Tibial nerve (tissue), 4 donors: ENCODE results near the gene SKIC3. TPM values are rescaled to one million over a fixed set of nuclear protein-coding genes. Genes with fewer than 3 reads are reported as not detected.
A peak's percentile ranks its signal among the peaks of the same experiment; 100 is the strongest.

Experiments used
- DNase-seq, 2 donors: peaks; one replicate each; pipeline ENCODE4 v3.0.0-alpha.2; 2019; ENCODE audit warnings: low spot score in 2 of 2
- H3K27ac ChIP-seq, 4 donors: fragments of 200-600 bp; sonication (generic) in 3 of 4; one replicate each; pipeline ENCODE4 v1.5.1; 2017 to 2019; ENCODE audit warnings: mild to moderate bottlenecking in 1 of 4
- H3K27me3 ChIP-seq, 2 donors: fragments of 200-600 bp; sonication (generic) in 1 of 2; one replicate each; pipeline versions ENCODE4 v1.5.1 to v1.6.0; 2017 to 2019
- H3K36me3 ChIP-seq, 3 donors: fragments of 200-600 bp; sonication (generic); one replicate each; pipeline ENCODE4 v1.5.1; 2018 to 2019
- H3K4me1 ChIP-seq, 4 donors: fragments of 200-600 bp; sonication (generic) in 3 of 4; one replicate each; pipeline ENCODE4 v1.5.1; 2017 to 2019
- H3K4me3 ChIP-seq, 4 donors: fragments of 200-600 bp; sonication (generic) in 3 of 4; one replicate each; pipeline ENCODE4 v1.5.1; 2017 to 2019; ENCODE audit warnings: mild to moderate bottlenecking in 1 of 4, moderate library complexity in 1 of 4
- H3K9me3 ChIP-seq, 4 donors: fragments of 200-600 bp; sonication (generic) in 3 of 4; one replicate each; pipeline ENCODE4 v1.5.1; 2017 to 2019
- EP300 ChIP-seq, 2 donors: sonication (generic); formaldehyde crosslinking; IDR thresholded peaks; one replicate each; pipeline ENCODE4 v1.6.1; 2017; ENCODE audit warnings: antibody characterized with exemption in 2 of 2, mild to moderate bottlenecking in 1 of 2
- POLR2A ChIP-seq, 2 donors: fragments of 450-650 bp; IDR thresholded peaks; one replicate each; pipeline ENCODE4 v1.6.1; 2017; ENCODE audit warnings: antibody characterized with exemption in 2 of 2, mild to moderate bottlenecking in 2 of 2, moderate library complexity in 2 of 2
- WGBS, 2 donors: methylation state at CpG; one replicate each; pipeline ENCODE4 v1.1.5; 2018; 5-methylcytosine and 5-hydroxymethylcytosine counted together
- total RNA-seq, 4 donors: library from RNA; depleted of rRNA; stranded (reverse); fragments of >200 nt; gene quantifications; one replicate each; pipeline ENCODE4 v1.1.0, GENCODE V29; 2016
- TF ChIP-seq, protein P1 (sequence below), 5 experiments: fragments of 200-600 bp in 3 of 5; fragments of 450-650 bp in 2 of 5; sonication (generic) in 3 of 5; IDR thresholded peaks; one replicate each; pipeline ENCODE4 v1.5.1; 2016 to 2019; ENCODE audit warnings: antibody characterized with exemption in 5 of 5, mild to moderate bottlenecking in 3 of 5, moderate library complexity in 2 of 5

SKIC3 gene
- total RNA-seq, 4 donors from 2014 or later: 52.8 to 83.3 (median 75.0) TPM

DNA sequence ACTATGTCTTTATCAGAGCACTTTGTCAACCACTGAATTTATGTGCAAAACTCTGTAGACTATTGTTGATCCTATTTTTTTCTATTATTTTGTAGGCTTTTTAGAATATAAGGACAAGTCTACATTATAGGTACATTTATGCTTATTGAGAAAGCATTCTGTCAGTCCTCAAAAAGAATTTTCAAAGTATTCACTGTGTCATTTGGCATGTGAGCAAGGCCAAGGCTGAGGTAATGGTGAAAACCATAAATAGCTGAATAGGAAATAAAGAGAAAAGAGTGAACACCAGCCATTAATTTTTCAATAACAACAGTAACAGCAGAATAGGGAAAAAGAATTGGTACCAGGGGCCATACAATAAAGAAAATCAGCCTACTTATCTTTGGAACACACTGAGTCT is 21.0 kb downstream of the SKIC3 start:
- Histone ChIP-seq H3K27ac (peak overlapping the region in 2 of 4 donors; percentile 27 to 63), H3K36me3 (peaks cover 0 to 43% (median 0%) of the 10 kb centered on the region in 3 donors)
- DNase-seq: no peak

DNA sequence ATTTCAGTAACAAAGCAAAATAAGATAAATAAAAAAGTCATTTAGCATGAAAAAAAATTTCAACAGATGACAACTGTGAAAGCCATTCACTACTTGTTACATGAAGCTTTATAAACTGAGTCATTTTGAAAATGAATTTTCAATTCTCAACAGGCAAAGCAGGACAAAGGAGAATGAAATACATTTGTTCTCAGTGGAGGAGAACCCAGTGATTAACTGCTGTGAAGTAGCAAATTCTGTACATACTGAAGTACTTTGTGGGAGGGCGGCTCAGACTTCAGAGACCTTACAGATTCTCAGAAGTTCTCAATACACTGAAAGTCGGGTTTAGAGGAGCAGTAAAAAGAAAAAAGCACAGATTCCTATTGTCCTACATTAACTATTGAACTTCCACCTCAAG is 21.7 kb downstream of the SKIC3 start:
- no peaks in the 10 kb centered on the region for H3K9me3 ChIP-seq
- H3K4me1 ChIP-seq: peaks cover 0 to 22% (median 3%) of the 10 kb centered on the region in 4 donors
- H3K4me3 ChIP-seq: no peak overlapping the region
- TF ChIP-seq POLR2A (IDR thresholded peaks at IDR 0.05) (no peak), EP300 (IDR thresholded peaks at IDR 0.05) (no peak)
- TF ChIP-seq, protein P1, sequence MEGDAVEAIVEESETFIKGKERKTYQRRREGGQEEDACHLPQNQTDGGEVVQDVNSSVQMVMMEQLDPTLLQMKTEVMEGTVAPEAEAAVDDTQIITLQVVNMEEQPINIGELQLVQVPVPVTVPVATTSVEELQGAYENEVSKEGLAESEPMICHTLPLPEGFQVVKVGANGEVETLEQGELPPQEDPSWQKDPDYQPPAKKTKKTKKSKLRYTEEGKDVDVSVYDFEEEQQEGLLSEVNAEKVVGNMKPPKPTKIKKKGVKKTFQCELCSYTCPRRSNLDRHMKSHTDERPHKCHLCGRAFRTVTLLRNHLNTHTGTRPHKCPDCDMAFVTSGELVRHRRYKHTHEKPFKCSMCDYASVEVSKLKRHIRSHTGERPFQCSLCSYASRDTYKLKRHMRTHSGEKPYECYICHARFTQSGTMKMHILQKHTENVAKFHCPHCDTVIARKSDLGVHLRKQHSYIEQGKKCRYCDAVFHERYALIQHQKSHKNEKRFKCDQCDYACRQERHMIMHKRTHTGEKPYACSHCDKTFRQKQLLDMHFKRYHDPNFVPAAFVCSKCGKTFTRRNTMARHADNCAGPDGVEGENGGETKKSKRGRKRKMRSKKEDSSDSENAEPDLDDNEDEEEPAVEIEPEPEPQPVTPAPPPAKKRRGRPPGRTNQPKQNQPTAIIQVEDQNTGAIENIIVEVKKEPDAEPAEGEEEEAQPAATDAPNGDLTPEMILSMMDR (IDR thresholded peaks at IDR 0.05): no peak
- H3K36me3 ChIP-seq: peaks cover 0 to 47% (median 4%) of the 10 kb centered on the region in 3 donors
- no peak for DNase-seq
- WGBS, 2 donors: 19 to 42% methylated on average over 2 of the region's 2 CpGs
- peak overlapping the region in 2 of 4 donors; percentile 27 to 63 for H3K27ac ChIP-seq
- H3K27me3 ChIP-seq: no peaks in the 10 kb centered on the region

More for the DNA sequence above, 21.0 kb downstream of the SKIC3 start:
- Histone ChIP-seq H3K4me1 (peaks cover 0 to 22% (median 3%) of the 10 kb centered on the region in 4 donors), H3K27me3 (no peaks in the 10 kb centered on the region), H3K9me3 (no peaks in the 10 kb centered on the region), H3K4me3 (no peak overlapping the region)
- TF ChIP-seq POLR2A (IDR thresholded peaks at IDR 0.05): no peak
- TF ChIP-seq, protein P1 (IDR thresholded peaks at IDR 0.05): no peak
- no peak for TF ChIP-seq EP300 (IDR thresholded peaks at IDR 0.05)

DNA sequence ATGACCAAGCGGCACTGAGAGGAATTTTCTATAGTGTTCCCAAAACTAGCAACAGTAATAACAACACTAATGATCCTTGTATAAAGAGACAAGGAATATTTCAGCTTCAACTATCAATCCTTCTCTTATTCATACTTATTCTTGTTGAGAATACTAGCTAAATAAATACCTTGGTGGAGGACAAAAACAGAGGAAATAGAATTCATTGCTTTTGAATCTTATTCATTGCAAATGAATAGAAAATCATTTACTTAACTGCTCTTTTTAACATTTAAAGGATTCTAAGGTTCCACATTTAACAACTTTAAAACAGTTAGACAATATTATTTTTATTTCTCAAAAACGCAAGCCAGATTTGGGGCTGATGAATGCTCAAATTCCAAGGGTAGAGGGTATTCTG is 22.4 kb downstream of the SKIC3 start:
- H3K27ac ChIP-seq: peak overlapping the region in 2 of 4 donors; percentile 27 to 63
- 80 to 86% methylated on average over 2 of the region's 2 CpGs for WGBS, 2 donors
- TF ChIP-seq EP300 (IDR thresholded peaks at IDR 0.05) (no peak), POLR2A (IDR thresholded peaks at IDR 0.05) (no peak)
- TF ChIP-seq, protein P1 (IDR thresholded peaks at IDR 0.05): no peak
- no peak for DNase-seq
- no peaks in the 10 kb centered on the region for H3K27me3 ChIP-seq
- H3K9me3 ChIP-seq: no peaks in the 10 kb centered on the region
- peaks cover 0 to 52% (median 5%) of the 10 kb centered on the region in 3 donors for H3K36me3 ChIP-seq
- peaks cover 0 to 22% (median 3%) of the 10 kb centered on the region in 4 donors for H3K4me1 ChIP-seq
- no peak overlapping the region for H3K4me3 ChIP-seq

DNA sequence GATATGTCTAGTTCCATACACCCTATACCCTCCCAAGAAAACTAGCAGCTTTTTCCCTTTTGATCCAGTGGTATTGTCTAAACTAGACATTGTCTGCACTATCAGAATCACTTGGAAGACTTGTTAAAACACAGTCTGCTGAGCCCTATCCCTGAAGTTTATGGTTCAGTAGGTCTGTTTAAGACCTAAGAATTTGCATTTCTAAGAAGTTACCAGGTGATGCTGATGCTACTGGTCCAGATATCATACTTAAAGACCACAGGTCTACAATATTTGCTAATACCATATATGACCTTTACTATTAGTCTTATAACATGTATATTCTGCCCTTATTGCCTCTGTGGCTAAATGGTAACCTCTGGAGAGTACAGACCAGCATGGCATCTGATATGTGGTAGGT is 23.3 kb downstream of the SKIC3 start:
- TF ChIP-seq, protein P1 (IDR thresholded peaks at IDR 0.05): no peak
- TF ChIP-seq POLR2A (IDR thresholded peaks at IDR 0.05): no peak
- TF ChIP-seq EP300 (IDR thresholded peaks at IDR 0.05): no peak
- Histone ChIP-seq H3K9me3 (no peaks in the 10 kb centered on the region), H3K4me1 (peaks cover 0 to 22% (median 3%) of the 10 kb centered on the region in 4 donors), H3K27ac (no peak overlapping the region), H3K4me3 (no peak overlapping the region), H3K36me3 (peaks cover 0 to 56% (median 5%) of the 10 kb centered on the region in 3 donors), H3K27me3 (no peaks in the 10 kb centered on the region)
- no peak for DNase-seq

DNA sequence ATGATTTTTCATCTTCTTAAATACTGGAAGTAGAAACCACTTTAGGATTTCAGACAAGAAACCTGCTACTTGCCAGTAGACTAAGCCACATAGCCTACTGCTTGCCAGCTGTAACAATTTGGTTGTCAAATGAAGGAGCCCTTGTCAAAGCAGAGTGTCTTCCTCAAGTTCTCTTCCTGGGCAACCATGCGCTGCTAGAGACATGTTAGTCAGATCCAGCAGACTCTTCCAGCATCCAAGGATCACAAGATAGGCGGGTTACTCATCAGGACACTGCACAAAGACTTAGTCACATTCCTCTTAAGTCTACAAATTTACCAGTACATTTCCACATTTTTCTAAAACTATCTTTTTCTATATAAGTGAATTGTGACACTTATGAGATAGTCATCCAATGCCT is 24.4 kb downstream of the SKIC3 start:
- Histone ChIP-seq H3K27me3 (no peaks in the 10 kb centered on the region), H3K4me1 (peaks cover 0 to 22% (median 3%) of the 10 kb centered on the region in 4 donors), H3K27ac (no peak overlapping the region), H3K36me3 (peaks cover 0 to 53% (median 5%) of the 10 kb centered on the region in 3 donors), H3K4me3 (no peak overlapping the region), H3K9me3 (no peaks in the 10 kb centered on the region)
- TF ChIP-seq EP300 (IDR thresholded peaks at IDR 0.05) (no peak), POLR2A (IDR thresholded peaks at IDR 0.05) (no peak)
- TF ChIP-seq, protein P1 (IDR thresholded peaks at IDR 0.05): no peak
- WGBS, 2 donors: 92 to 94% methylated on average over 2 of the region's 2 CpGs
- no peak for DNase-seq
